ENCODE data around the gene PRKN.

The PRKN gene

DNA sequence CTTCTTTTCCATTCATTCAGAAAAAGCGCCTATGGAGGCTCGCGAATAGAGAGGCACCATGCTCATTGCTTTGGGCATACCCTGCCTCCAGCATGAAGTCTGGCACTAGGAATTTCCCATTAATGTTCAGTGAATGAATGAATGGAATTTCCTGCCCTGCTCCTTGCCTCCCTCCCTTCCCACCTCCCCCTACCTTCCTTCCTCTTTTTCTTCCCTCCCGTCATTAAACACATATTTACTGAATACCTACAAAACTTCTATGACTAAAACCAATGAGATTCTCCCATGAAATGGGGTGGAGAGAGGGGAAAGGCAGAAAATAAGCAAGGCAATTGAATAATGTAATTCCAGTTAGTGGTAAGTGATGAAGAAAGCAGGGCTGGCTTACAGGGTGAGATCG lies 1239.9 kb downstream of the PRKN start:
- Histone ChIP-seq H3K27me3 (ENCODE audit: insufficient read depth, low read length, poor library complexity) (no peaks in the 10 kb centered on the region), H3K79me2 (ENCODE audit: insufficient read depth, low read length) (no peaks in the 10 kb centered on the region), H3K4me1 (ENCODE audit: insufficient read depth, low read length) (no peaks in the 10 kb centered on the region), H3K27ac (ENCODE audit: low read length) (no peak overlapping the region), H3K4me3 (ENCODE audit: low read depth in 1 of 2, low read length in 2 of 2) (no peak overlapping the region), H4K20me1 (ENCODE audit: insufficient read depth, low read length) (no peaks in the 10 kb centered on the region), H3K9ac (ENCODE audit: low read depth, low read length) (no peak overlapping the region), H3K36me3 (ENCODE audit: insufficient read depth, low read length) (no peaks in the 10 kb centered on the region), H2AFZ (ENCODE audit: low read depth, low read length) (no peak overlapping the region), H3K4me2 (ENCODE audit: insufficient read depth, low read length) (no peak overlapping the region), H3K9me3 (ENCODE audit: insufficient read depth, low read length, severe bottlenecking) (no peaks in the 10 kb centered on the region)
- no peak for ATAC-seq (ENCODE audit: insufficient read depth, low read depth)
- no peak for DNase-seq
- TF ChIP-seq EZH2 (IDR thresholded peaks at IDR 0.05; ENCODE audit: borderline replicate concordance, low read depth, low read length, severe bottlenecking): no peak
- TF ChIP-seq, protein P1, sequence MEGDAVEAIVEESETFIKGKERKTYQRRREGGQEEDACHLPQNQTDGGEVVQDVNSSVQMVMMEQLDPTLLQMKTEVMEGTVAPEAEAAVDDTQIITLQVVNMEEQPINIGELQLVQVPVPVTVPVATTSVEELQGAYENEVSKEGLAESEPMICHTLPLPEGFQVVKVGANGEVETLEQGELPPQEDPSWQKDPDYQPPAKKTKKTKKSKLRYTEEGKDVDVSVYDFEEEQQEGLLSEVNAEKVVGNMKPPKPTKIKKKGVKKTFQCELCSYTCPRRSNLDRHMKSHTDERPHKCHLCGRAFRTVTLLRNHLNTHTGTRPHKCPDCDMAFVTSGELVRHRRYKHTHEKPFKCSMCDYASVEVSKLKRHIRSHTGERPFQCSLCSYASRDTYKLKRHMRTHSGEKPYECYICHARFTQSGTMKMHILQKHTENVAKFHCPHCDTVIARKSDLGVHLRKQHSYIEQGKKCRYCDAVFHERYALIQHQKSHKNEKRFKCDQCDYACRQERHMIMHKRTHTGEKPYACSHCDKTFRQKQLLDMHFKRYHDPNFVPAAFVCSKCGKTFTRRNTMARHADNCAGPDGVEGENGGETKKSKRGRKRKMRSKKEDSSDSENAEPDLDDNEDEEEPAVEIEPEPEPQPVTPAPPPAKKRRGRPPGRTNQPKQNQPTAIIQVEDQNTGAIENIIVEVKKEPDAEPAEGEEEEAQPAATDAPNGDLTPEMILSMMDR (IDR thresholded peaks at IDR 0.05; ENCODE audit: borderline replicate concordance, extremely low read depth, low read length, poor library complexity, severe bottlenecking): no peak

DNA sequence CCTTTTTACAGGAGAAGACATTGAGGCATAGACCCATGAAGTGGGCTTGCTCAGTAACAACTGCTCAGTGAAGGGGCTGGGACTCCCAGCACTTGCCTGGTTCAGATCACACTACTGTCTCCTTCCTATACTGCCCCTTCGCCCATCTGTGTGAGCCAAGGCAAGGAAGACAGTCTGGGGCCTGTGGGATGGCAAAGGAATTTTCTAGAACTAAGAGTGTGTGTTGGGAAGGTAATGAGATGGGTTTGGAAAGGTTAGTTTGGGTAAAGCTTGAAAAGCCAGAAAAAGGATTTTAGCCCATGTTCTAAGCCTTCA lies 1240.4 kb downstream of the PRKN start:
- H3K4me1 ChIP-seq (ENCODE audit: insufficient read depth, low read length): no peaks in the 10 kb centered on the region
- H2AFZ ChIP-seq (ENCODE audit: low read depth, low read length): no peak overlapping the region
- no peak overlapping the region for H3K4me2 ChIP-seq (ENCODE audit: insufficient read depth, low read length)
- no peak overlapping the region for H3K27ac ChIP-seq (ENCODE audit: low read length)
- no peaks in the 10 kb centered on the region for H3K79me2 ChIP-seq (ENCODE audit: insufficient read depth, low read length)
- no peak overlapping the region for H3K9ac ChIP-seq (ENCODE audit: low read depth, low read length)
- H3K27me3 ChIP-seq (ENCODE audit: insufficient read depth, low read length, poor library complexity): no peaks in the 10 kb centered on the region
- DNase-seq: no peak
- no peaks in the 10 kb centered on the region for H4K20me1 ChIP-seq (ENCODE audit: insufficient read depth, low read length)
- no peak for ATAC-seq (ENCODE audit: insufficient read depth, low read depth)
- H3K4me3 ChIP-seq (ENCODE audit: low read depth in 1 of 2, low read length in 2 of 2): no peak overlapping the region
- H3K9me3 ChIP-seq (ENCODE audit: insufficient read depth, low read length, severe bottlenecking): no peaks in the 10 kb centered on the region
- no peak for TF ChIP-seq EZH2 (IDR thresholded peaks at IDR 0.05; ENCODE audit: borderline replicate concordance, low read depth, low read length, severe bottlenecking)
- TF ChIP-seq, protein P1 (IDR thresholded peaks at IDR 0.05; ENCODE audit: borderline replicate concordance, extremely low read depth, low read length, poor library complexity, severe bottlenecking): no peak
- no peaks in the 10 kb centered on the region for H3K36me3 ChIP-seq (ENCODE audit: insufficient read depth, low read length)

GRCh38 chr6:161486361-161487216 lies 1241.0 kb downstream of the PRKN start:
- H3K9me3 ChIP-seq (ENCODE audit: insufficient read depth, low read length, severe bottlenecking): no peaks in the 10 kb centered on the region
- no peaks in the 10 kb centered on the region for H3K36me3 ChIP-seq (ENCODE audit: insufficient read depth, low read length)
- no peaks in the 10 kb centered on the region for H3K27me3 ChIP-seq (ENCODE audit: insufficient read depth, low read length, poor library complexity)
- no peak for TF ChIP-seq EZH2 (IDR thresholded peaks at IDR 0.05; ENCODE audit: borderline replicate concordance, low read depth, low read length, severe bottlenecking)
- TF ChIP-seq, protein P1 (IDR thresholded peaks at IDR 0.05; ENCODE audit: borderline replicate concordance, extremely low read depth, low read length, poor library complexity, severe bottlenecking): no peak
- H4K20me1 ChIP-seq (ENCODE audit: insufficient read depth, low read length): no peaks in the 10 kb centered on the region
- no peaks in the 10 kb centered on the region for H3K79me2 ChIP-seq (ENCODE audit: insufficient read depth, low read length)
- DNase-seq: no peak
- H3K4me2 ChIP-seq (ENCODE audit: insufficient read depth, low read length): no peak overlapping the region
- H3K4me1 ChIP-seq (ENCODE audit: insufficient read depth, low read length): no peaks in the 10 kb centered on the region
- no peak for ATAC-seq (ENCODE audit: insufficient read depth, low read depth)
- H2AFZ ChIP-seq (ENCODE audit: low read depth, low read length): no peak overlapping the region
- no peak overlapping the region for H3K4me3 ChIP-seq (ENCODE audit: low read depth in 1 of 2, low read length in 2 of 2)
- H3K27ac ChIP-seq (ENCODE audit: low read length): no peak overlapping the region
- no peak overlapping the region for H3K9ac ChIP-seq (ENCODE audit: low read depth, low read length)

Measured in DND-41 (cell line).